ENCODE data around the gene BCAS3.

Gene BCAS3

GRCh38 chr17:61209525-61209924 lies 531.9 kb downstream of the BCAS3 start:
- DNase-seq = peak in 1 of 2 experiments; percentile 3

- DNase-seq = no peak
Measured at GRCh38 chr17:61211236-61211635, 533.6 kb downstream of the BCAS3 start.

GRCh38 chr17:61212655-61213054 lies 535.0 kb downstream of the BCAS3 start:
- DNase-seq = no peak

GRCh38 chr17:61214753-61215152 lies 537.1 kb downstream of the BCAS3 start:
- DNase-seq = no peak

- DNase-seq = no peak
Measured at GRCh38 chr17:61216066-61216465, 538.4 kb downstream of the BCAS3 start.

GRCh38 chr17:61217878-61218437 lies 540.3 kb downstream of the BCAS3 start:
- DNase-seq = no peak

GRCh38 chr17:61218438-61218837 lies 540.8 kb downstream of the BCAS3 start:
- no peak for DNase-seq

- no peak for DNase-seq
Measured at GRCh38 chr17:61219460-61219859, 541.8 kb downstream of the BCAS3 start.

GRCh38 chr17:61221181-61221580 lies 543.5 kb downstream of the BCAS3 start:
- DNase-seq = no peak

GRCh38 chr17:61221597-61222471 lies 544.2 kb downstream of the BCAS3 start:
- DNase-seq = no peak

- DNase-seq = no peak
Measured at GRCh38 chr17:61223725-61224124, 546.1 kb downstream of the BCAS3 start.

- DNase-seq = no peak
Measured at GRCh38 chr17:61225178-61225882, 547.7 kb downstream of the BCAS3 start.

GRCh38 chr17:61227866-61228265 lies 550.2 kb downstream of the BCAS3 start:
- no peak for DNase-seq

- DNase-seq = no peak
Measured at GRCh38 chr17:61230461-61230860, 552.8 kb downstream of the BCAS3 start.

- no peak for DNase-seq
Measured at GRCh38 chr17:61230972-61231820, 553.5 kb downstream of the BCAS3 start.

- DNase-seq = no peak
Measured at GRCh38 chr17:61232871-61233270, 555.2 kb downstream of the BCAS3 start.

GRCh38 chr17:61233991-61234750 lies 556.5 kb downstream of the BCAS3 start:
- no peak for DNase-seq

- DNase-seq = no peak
Measured at GRCh38 chr17:61235001-61235826, 557.6 kb downstream of the BCAS3 start.

GRCh38 chr17:61235827-61236197 lies 558.2 kb downstream of the BCAS3 start:
- no peak for DNase-seq

- DNase-seq = no peak
Measured at GRCh38 chr17:61237275-61237674, 559.6 kb downstream of the BCAS3 start.

- DNase-seq = no peak
Measured at GRCh38 chr17:61238455-61238933, 560.8 kb downstream of the BCAS3 start.

Data from NCI-H446 (cell line).